Measurements from ENCODE around the gene LZTR1. TPM values are rescaled to one million over a fixed set of nuclear protein-coding genes. Genes with fewer than 3 reads are reported as not detected.

The LZTR1 gene
- total RNA-seq, 1 donor from 2014 or later, result 72.8 TPM

GRCh38 chr22:21013657-21014201 lies 31.6 kb downstream of the LZTR1 start:
- DNase-seq (ENCODE audit: low spot score in 2 of 2), result no peak
- Histone ChIP-seq H3K36me3 (no peaks in the 10 kb centered on the region), H3K27me3 (no peaks in the 10 kb centered on the region), H3K27ac (peak overlapping the region; percentile 57 to 68), H3K4me3 (peak overlapping the region; percentile 27 to 59), H3K9me3 (no peaks in the 10 kb centered on the region), H3K4me1 (peaks cover 10 to 18% of the 10 kb centered on the region in 2 donors)
- intact Hi-C loops (cut with DNase I), result loop anchor here (1.0 kb wide), 1 partner anchor 12 kb away; no protein-coding TSS in a partner anchor
- TF ChIP-seq CTCF (IDR thresholded peaks at IDR 0.05), result no peak

DNA sequence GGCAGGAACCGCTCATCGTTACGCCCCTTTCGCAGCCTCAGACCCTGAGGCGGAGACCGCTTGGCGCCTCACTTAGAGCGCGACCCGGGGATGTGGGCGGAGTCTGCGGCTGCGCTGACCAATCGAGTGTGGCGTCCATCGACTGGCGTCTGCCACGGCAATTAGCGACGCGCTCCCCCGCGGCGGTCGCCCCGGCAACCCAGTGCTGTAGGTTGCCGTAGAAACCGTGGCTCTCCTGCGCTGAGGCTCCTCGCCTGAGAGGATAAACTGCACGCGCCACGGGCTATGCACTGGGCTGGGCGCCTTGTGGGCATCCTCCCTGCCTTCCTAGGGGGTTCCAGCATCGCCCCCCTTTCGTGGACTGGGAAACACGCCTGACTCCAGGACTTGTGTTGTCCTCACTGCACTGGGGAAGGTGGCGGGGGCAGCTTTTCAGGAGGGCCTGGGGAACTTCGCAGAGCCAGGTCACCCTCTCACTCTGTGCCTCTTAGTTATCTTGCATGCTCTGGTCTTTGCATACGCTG lies 32.2 kb downstream of the LZTR1 start:
- Histone ChIP-seq H3K4me1 (peaks cover 10 to 18% of the 10 kb centered on the region in 2 donors), H3K36me3 (no peaks in the 10 kb centered on the region), H3K27me3 (no peaks in the 10 kb centered on the region), H3K4me3 (peak overlapping the region; percentile 27 to 59), H3K9me3 (no peaks in the 10 kb centered on the region), H3K27ac (peak overlapping the region; percentile 57 to 68)
- intact Hi-C loops (cut with DNase I), result loop anchor here (1.0 kb wide), 1 partner anchor 13 kb away; no protein-coding TSS in a partner anchor
- TF ChIP-seq CTCF (IDR thresholded peaks at IDR 0.05), result no peak
- DNase-seq (ENCODE audit: low spot score in 2 of 2), result peak; percentile 40 to 91

- Histone ChIP-seq H3K4me3 (peak within 1 kb of the TSS; percentile 27 to 59), H3K27ac (peak within 1 kb of the TSS; percentile 57 to 68), H3K36me3 (no peaks in the 10 kb centered on the region), H3K4me1 (peaks cover 10 to 18% of the 10 kb centered on the region in 2 donors), H3K27me3 (no peaks in the 10 kb centered on the region), H3K9me3 (no peaks in the 10 kb centered on the region)
- no peak for TF ChIP-seq CTCF (IDR thresholded peaks at IDR 0.05)
- intact Hi-C loops (cut with DNase I), result loop anchor here (1.0 to 5.0 kb wide), 2 partner anchors 14 to 33 kb away; partner anchors contain the start of gene LZTR1
- DNase-seq (ENCODE audit: low spot score in 2 of 2), result peak in 1 of 2 donors; percentile 76
Observed at GRCh38 chr22:21014726-21015465, 32.8 kb downstream of the LZTR1 start, which contains the start of gene P2RX6. Gene P2RX6 (plus strand): TSS chr22:21015165. CDS start chr22:21015175, 10 bp downstream.

DNA sequence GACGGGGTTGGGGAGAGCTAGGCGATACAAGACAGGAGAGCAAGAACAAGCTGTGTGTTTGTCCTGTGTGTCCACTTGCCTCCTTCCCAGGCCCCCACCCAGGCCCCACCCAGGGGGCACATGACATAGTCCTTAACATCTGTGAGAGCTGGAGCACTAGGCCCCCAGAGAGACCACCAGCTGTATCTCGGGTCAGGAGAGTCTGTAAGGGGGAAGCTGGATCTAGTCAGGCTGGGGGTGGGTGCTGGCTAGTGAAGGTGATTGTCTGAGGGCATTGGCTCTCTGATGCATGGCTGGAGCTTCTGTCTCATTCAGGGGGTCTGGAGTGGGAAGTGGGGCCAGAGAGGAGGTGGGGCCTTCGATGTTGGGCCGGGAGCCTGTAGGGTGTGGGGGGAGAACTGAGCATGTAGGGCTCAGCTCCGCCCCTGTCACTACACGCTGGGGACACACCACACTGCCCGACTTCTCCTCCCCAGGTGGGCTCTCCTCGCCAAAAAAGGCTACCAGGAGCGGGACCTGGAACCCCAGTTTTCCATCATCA lies 33.4 kb downstream of the LZTR1 start:
- H3K36me3 ChIP-seq, result no peaks in the 10 kb centered on the region
- H3K27me3 ChIP-seq, result no peaks in the 10 kb centered on the region
- TF ChIP-seq CTCF (IDR thresholded peaks at IDR 0.05), result no peak
- no peak overlapping the region for H3K27ac ChIP-seq
- no peak for DNase-seq (ENCODE audit: low spot score in 2 of 2)
- H3K9me3 ChIP-seq, result no peaks in the 10 kb centered on the region
- H3K4me1 ChIP-seq, result peaks cover 10 to 18% of the 10 kb centered on the region in 2 donors
- peak overlapping the region in 1 of 2 donors; percentile 59 for H3K4me3 ChIP-seq
- intact Hi-C loops (cut with DNase I), result loop anchor here (5.0 kb wide), 1 partner anchor 33 kb away; the partner anchor contains the start of gene LZTR1

DNA sequence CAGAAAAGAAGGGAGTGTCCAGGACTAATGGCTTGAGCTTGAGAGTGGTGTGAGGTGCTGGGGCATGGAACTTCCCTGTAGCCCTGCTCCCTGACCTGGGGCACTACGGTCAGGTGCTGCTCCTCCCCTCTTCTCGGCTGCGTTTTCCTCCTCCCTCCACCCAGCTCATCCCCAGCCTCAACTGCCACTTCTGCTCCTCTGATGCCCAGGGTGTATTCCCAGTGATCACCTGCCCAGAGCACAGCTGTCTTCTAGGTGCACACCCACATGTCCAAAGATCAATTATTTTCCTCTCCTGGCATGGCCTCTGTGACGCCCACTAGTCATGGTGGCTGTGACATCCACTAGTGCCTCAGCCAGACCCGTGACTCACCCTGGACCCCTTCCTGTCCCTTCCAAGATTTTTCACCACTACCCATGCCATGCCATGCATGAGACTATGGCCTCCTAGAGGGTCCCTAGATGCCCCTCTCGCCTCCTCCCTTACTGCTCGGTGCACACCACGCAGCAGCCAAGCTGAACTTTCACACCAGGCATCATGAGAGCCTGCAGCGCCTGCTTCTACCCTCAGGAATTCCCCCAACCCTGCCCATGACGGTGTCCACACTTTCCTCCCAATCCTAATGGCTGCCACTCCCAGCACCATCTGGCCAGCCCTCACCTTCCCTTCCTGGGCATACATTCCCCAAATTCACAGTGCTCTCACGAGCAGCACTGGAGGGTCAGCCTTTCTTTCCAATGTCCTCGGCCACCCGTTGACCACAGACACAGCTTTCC lies 34.7 kb downstream of the LZTR1 start:
- no peak for DNase-seq (ENCODE audit: low spot score in 2 of 2)
- no peaks in the 10 kb centered on the region for H3K9me3 ChIP-seq
- no peak overlapping the region for H3K4me3 ChIP-seq
- no peak overlapping the region for H3K27ac ChIP-seq
- intact Hi-C loops (cut with DNase I), result loop anchor here (5.0 kb wide), 1 partner anchor 35 kb away; the partner anchor contains the start of gene LZTR1
- H3K27me3 ChIP-seq, result no peaks in the 10 kb centered on the region
- no peaks in the 10 kb centered on the region for H3K36me3 ChIP-seq
- H3K4me1 ChIP-seq, result peaks cover 10 to 18% of the 10 kb centered on the region in 2 donors
- TF ChIP-seq CTCF (IDR thresholded peaks at IDR 0.05), result no peak

All from ascending aorta (tissue), 2 donors.